GM18868 (cell line): ENCODE results near the gene CRYBG1.
A peak's percentile ranks its signal among the peaks of the same experiment; 100 is the strongest.

Source experiments
- ATAC-seq: cut with Tn5 transposase; IDR thresholded peaks from one replicate; pipeline ENCODE4 v1.9.1; 2021; ENCODE audit warnings: mild to moderate bottlenecking, moderate library complexity; ENCODE audit not compliant: unreplicated experiment

The CRYBG1 gene

DNA sequence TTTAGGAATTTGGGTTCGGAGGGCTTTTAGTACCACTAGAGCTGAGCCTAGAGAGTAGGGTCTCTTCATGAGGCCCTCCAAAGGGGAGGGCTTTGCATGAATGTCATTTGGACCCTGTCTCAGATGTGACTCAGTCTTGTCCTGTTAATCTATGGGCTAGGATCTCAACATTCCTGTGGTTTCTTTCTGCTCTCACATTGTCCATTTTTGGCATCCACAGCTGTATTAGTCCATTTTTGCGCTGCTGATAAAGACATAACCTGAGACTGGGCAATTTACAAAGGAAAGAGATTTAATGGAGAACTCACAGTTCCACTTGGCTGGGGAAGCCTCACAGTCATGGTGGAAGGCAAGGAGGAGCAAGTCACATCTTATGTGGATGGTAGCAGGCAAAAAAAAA, 61.0 kb downstream of the CRYBG1 start:
- ATAC-seq = no peak

DNA sequence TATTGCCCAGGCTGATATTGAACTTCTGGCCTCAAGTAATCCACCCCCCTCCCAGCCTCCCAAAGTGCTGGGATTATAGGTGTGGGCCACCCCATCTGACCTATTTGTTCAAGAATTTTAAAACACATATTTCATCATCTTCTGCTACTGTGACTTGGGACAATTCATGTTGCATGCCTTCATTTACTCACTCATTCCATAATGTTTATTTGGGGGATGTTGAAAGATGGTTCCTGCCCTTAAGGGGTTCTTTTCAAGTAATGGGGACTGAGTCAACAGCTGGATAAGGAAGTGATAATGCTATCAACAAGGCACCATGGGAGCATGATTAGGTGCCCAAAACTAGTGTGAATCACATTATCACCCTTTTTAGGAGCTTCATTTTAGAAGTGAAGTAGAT, 62.0 kb downstream of the CRYBG1 start:
- ATAC-seq = no peak

DNA sequence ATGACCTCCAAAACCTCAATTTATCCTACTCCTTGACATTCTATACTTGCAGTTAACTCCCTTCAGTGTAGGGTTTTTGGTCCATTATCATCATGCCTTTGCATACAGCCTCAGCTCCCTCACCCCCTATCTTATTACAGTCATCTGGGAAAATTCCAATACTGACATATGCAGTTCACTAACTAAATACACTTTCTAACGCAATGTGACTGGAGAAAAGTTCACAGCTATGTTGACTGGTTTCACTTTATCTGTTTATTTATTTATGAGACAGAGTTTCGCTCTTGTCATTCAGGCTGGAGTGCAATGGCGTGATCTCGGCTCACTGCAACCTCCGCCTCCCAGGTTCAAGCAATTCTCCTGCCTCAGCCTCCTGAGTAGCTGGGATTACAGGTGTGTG, 64.9 kb downstream of the CRYBG1 start:
- ATAC-seq = no peak

DNA sequence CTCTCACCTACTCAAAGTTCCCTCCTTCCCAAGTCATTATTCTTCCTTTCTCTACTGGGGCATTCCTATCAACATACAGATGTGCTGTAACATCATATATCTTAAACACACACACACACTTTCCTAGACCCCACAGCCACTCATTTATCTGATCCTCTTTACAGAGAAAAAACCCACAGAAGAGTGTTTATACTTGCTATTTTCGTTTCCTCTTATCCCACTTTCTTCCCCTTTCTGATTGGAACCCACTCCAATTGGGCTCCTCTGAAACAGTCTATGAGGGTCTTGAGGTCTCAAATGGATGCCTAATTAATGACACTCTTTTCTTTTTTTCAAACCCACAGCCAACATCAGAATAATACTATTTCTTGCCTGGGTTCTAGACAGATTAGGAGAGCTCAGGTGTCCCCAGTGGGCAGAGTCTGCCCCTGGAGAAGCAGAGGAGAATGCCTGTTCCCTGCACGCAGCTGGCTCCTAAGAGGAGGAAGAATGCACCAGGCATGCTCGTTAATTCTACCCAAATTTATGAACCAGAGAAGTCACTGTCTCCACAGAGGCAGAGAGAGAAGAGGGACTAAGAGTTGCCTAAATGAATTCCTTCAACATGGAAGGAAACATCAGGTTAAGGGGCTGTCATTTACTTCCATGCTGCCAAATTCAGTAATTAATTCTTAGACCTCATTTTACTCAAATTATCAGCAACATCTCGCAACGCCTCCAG, 65.9 kb downstream of the CRYBG1 start:
- ATAC-seq = no peak

DNA sequence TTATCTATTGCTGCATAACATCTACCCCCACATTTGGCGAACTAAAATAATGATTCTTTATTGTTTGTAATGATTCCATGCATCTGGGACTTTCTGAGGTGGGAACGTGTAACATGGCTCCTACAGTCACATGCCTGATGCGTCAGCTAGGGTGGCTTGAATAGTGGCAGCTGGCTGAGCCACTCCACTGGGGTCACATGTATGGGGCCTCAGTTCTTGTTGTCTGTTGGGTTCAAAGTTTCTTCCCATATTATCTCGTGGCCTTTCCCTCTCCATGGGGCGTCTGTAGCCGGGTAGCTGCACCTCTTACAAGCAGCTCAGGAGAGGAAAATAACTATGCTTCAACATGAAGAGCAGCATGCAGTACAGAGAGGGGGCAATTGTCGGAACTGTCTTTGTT, 69.9 kb downstream of the CRYBG1 start:
- no peak for ATAC-seq

DNA sequence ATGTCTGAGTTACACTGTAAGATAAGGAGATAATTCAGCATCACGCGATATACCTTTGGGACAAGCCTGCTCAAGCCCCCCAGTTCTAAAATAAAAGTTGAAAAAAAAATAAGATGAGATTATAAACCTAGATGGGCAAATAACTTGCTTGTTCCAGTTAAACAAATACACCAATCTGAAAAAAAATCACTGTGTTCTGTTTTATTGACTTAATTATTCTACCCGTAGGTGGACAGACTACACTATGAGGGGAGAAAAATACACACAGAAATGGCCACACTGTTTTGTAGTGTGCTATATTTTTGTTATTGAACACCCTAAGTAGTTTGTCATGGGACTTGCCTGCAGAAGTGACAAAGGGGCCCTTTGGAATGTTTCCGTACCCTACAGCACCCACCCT, 70.9 kb downstream of the CRYBG1 start:
- no peak for ATAC-seq

DNA sequence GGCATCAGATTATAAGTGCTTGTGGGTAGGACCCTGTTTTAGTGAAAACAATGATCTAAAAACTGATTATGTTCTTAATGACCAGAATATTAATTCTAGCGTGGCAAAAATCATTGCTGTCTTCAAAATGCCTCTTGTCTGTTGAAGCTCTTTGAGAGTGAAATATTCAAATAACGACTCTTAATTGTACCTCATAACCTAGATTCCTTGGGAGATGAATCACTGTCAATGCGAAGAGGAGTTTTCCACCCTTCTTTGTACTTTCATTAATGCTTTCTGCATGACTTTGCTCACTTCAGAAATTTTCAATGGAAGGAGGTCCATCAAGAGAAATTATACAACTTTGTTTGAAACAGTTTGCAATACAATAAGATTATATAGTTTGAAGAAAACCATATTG, 71.5 kb downstream of the CRYBG1 start:
- ATAC-seq = no peak

DNA sequence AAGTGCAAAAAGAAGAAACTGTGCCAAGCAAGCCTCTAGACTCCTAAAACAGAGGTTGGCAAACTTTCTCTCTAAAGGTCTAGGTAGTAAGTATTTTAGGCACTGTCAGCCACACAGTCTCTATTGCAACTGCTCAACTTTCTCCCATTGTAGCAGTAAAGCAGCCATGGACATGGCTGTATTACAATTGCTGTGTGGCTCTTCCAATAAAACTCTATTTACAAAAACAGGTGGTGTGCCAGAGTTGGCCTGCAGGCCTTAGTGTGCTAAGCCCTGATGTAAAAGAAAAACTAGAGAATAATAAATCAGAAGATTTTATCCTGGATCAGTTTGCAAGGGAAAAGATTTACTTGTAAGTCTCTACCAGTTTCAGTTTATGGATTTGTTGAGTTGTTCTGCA, 74.0 kb downstream of the CRYBG1 start:
- no peak for ATAC-seq

DNA sequence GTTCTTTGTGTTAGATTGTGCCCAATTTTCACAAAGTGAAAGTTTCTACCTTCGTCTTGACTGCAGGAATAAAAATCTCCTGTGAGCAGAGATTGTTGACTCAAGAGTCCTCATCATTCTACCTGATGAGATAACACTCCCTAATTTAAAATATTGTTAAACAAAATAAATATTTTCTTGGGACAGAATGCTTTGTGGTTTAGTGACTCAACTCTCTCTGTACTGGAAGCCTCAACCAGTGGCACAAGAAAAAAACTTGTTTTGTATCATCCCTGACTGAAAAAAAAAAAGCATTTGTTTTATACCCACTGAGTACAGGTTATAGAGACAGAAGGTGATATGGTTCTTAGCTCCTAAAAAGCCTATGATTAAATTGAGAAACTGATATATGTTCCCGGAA, 78.9 kb downstream of the CRYBG1 start:
- ATAC-seq = no peak

DNA sequence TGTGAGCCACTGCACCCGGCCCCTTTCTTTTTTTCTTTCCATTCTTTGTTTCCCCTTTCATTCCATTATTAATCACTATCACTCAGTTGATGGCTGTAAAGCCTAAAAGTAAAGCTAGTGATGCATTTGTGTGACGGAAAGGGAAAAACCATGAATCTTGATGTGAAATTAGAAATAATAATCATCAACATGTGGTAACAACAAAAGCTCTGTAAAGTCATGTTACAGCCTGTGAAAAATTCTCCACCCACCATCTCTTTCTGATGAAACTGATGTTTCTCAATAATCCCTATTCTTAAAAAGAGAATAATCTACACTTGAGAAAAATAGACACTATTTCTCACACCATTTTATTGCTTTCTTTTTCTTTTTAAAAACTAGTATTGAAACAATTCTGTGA, 80.0 kb downstream of the CRYBG1 start:
- ATAC-seq = no peak

DNA sequence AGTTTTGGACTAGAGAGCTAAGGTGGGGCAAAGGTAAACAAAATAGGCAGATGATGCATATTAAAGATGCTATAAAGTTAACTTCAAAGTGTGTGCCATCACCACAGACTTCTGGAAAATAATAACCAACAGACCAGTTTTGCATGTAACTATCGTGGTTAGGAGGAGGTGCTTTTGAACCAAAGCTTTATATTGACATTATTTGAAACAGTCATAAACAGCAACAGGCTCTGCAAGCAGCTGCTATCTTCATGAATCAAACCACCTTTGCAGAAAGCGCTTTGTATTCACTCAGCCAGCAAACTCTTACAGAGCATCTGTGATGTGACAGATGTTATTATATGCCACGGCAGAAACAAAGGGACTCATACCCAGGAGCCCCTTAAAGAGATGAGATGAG, 81.9 kb downstream of the CRYBG1 start:
- no peak for ATAC-seq

DNA sequence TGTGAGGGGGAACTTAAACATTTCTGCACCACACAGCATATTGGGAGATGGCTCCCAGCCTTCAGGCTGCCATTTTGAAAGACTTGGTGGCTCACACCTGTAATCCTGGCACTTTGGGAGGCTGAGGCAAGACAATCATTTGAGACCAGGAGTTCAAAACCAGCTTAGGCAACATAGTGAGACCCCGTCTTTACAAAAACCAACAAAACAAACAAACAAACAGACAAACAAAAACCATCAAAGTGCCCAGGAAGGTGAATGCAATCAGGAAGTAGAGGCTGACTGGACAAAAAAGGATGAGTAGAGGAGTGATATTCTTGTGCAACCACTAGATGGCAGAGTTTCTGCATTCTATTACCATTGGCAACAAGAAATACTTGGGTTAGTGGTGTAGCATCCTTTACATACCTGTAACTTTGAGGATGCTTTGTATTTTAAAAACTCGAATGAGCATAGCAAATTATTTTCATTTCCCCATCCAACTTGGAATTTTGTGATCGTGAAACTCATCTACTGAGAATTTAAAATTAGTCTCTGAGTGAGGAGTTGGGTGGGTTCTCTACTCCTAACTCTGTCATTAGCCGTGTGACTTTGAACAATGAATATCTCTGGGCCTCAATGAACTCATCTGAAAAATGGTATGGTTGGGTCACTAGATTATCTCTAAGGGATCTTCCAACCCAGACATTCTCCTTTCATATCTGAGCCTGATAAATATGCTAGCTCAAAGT, 84.4 kb downstream of the CRYBG1 start:
- peak; percentile 61 for ATAC-seq

DNA sequence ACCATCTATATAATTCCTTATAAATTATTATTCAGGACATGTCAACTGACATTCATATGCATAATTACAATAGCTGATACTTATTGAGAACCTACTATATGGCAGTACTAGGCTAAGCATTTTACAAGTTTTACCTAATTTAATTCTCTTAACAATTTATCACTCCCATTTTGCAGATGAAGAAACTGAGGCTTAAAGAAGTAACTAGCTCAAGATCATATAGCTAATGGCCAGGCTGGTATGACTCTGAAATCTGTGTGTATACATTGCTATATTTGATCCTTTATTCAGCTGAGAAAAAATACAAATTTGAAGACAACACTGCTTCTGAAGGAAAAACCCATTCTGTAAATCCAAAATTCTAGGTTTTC, 85.0 kb downstream of the CRYBG1 start:
- no peak for ATAC-seq

DNA sequence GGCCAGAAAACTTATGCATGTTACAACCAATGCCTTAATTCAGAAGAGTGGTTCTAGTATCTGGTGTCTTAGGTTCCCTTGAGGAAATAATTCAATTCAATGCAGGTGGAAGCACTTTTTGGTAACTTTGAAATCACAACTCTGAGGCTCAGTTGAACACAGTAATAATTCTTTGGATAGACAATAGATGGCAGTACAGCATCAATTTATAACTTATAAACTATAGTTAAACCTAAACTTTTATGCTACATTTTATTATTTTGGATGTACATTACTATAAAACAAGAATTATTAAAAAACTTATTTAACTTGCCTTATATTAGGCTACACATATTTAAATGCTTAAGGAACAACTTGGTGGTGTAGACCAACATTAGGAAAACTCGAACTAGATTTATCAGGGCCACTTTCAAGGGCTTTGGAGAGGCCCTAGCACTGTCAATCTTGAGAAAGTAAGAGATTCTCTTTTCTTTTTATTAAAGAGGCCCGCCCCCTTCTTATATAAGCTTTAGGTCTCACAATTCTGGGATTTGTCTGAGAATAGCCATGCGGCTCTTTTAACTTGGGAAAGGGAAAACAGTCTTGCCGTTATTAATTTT, 85.9 kb downstream of the CRYBG1 start:
- ATAC-seq = no peak

DNA sequence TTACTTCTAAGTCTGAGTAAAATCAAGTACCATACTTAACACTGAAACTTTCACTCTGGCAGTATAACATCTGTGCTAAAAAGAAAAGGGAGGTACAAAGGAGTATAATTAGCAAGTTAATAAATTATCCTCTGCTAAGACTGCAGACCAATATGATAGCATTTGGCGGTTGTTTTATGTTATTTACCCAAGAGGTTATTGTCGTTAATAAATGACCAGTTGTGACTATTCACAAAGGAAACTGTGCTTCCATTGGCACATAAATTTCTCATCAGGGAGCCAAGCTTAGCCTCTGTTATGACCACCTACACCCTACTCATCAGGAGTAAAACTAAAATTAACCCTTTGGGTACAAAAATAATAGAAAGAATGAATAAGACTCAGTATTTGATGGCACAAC, 86.5 kb downstream of the CRYBG1 start:
- ATAC-seq = no peak

DNA sequence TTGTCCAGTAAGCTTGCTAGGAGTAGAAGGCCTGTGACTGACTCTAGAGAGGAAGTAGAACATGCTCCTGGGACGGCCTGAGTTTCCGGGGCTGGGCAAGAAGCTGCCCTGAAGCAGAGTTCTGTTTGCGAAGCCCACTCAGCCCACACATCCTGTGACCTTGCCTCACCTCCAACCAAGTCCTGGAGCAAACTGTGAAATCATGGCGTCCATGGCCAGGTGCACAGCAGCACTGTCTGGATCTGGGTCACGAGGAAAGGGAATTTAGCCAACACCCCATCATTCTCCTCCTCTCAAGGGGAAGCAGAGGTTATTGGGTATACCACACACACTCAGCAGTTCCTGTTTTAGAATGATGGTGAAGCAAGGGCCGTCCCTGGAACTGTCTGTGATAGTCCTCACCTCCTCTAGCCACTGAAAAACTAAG, 87.5 kb downstream of the CRYBG1 start:
- ATAC-seq = peak; percentile 49

DNA sequence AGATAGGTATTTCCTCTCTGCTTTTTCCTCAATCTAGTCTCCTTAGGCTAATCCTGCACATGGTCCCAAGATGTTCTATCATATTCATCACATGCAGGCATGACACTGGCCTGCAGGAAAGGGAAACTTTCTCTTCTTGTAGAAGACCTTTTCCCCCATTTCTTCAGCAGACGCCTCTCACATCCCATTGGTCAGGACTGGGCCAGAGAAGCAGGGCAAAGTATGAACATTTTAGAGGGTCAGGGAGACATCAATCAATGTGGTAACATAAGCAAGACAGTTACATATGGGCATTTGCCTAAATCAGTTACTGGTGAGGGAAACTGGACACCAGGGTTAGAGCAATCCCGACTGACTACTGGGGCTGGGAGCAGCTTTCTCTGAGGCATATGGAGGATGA, 90.1 kb downstream of the CRYBG1 start:
- ATAC-seq = no peak

DNA sequence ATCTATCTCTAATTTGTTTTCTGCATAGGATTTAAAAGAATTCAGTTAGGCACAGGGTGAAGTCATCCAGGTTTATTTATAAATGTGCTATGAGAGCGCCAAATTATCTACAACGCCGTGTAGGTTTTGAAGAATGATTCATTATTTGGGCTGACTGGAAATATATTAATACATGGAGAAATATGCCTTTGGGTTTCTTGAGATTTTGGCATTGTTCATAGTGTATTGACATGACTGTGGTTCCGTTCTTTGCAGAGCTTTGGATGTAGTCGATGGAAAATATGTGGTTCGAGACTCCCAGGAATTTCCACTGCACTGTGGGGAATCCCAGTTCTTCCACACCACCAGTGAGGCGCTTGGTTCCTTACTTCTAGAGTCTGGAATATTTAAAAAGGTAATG, 90.9 kb downstream of the CRYBG1 start:
- ATAC-seq = no peak

DNA sequence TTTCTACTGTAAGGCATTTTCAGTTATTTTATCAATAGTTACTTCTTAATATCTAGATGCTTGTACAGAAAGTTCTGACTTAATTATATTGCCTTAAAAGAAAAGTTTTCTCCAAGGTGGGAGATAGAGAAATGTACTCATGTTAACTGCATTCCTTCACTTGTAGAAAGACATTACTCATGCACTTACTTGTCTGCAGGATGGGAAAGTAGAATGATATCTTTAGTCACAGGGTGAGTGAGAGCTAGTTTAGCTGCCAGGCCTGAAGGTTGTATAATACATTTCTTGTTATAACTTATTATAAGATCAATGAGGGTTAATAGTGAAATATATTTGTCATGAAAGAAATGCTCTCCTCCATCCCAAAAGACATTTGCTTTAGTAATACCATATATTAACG, 92.1 kb downstream of the CRYBG1 start:
- no peak for ATAC-seq

DNA sequence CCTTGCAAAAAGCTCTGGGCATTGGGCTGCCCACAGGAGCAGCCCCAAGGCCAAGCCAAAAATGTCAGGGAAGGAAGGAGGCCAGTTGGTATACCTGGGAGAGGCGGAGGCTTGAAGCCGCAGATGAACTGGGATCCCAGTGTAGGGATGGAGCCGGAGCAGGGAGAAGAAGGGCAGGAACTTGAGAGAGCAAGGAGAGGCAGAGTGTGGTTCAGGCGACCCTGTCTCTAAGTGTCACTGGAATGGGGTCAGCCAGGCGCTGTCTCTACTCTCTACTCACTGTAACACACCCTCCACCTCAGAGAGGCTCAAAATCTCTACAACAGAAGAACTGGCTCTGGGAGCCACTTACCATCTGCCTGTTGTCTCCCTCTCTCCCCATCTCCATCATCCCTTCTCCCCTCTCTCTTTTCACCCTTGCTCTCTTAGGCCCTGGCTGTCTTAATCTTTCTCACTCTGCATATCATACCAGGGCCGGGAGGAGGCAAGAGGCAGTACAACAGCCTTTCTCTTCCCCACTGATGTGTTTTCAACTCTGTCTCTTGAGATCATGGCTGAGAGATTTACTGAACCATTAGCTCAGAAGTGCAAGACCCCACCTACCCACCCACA, 93.3 kb downstream of the CRYBG1 start:
- no peak for ATAC-seq

DNA sequence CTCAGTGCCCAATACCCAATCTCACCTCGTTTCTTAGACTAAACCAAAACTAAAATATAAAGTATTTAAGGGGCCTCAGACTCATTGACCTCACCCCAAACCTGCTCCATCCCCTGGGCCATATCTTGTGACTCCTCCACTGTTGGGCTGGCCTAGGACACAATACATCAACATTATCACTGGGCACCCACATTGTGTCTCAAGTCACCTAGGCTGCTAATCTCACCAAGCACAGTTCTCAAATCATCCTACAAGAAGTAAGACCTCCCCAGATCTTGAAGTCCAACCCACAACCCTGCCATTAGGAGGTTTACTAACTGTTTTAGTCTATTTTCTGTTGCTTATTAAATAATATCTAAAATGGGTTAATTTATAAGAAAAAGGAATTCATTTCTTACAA, 96.2 kb downstream of the CRYBG1 start:
- no peak for ATAC-seq
